ENCODE data around the gene ACTA2.

Gene ACTA2

DNA sequence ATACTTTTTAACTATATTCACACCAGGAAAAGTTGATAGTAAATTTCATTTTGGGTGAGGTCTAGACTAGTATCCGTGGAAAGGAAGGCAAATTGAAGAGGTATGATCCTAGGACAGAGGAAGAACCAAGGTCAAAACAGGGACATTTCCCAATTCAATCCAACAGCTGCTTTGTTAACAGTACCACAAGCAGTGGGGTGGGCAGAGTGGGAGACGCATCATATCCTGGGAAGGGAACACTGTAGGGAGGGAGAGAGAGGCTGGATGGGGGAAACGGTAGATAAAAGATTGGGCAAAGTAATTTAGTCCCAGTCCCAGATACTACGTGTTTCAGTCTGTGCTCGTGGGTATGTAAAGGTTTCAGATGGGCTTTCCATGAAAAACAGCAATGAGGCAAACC is 28.9 kb upstream of the ACTA2 start:
- no peak for TF ChIP-seq ZFX (IDR thresholded peaks at IDR 0.05)
- TF ChIP-seq, protein P1, sequence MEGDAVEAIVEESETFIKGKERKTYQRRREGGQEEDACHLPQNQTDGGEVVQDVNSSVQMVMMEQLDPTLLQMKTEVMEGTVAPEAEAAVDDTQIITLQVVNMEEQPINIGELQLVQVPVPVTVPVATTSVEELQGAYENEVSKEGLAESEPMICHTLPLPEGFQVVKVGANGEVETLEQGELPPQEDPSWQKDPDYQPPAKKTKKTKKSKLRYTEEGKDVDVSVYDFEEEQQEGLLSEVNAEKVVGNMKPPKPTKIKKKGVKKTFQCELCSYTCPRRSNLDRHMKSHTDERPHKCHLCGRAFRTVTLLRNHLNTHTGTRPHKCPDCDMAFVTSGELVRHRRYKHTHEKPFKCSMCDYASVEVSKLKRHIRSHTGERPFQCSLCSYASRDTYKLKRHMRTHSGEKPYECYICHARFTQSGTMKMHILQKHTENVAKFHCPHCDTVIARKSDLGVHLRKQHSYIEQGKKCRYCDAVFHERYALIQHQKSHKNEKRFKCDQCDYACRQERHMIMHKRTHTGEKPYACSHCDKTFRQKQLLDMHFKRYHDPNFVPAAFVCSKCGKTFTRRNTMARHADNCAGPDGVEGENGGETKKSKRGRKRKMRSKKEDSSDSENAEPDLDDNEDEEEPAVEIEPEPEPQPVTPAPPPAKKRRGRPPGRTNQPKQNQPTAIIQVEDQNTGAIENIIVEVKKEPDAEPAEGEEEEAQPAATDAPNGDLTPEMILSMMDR (conservative IDR thresholded peaks at IDR 0.05) = no peak
- H3K27ac ChIP-seq = no peak overlapping the region

DNA sequence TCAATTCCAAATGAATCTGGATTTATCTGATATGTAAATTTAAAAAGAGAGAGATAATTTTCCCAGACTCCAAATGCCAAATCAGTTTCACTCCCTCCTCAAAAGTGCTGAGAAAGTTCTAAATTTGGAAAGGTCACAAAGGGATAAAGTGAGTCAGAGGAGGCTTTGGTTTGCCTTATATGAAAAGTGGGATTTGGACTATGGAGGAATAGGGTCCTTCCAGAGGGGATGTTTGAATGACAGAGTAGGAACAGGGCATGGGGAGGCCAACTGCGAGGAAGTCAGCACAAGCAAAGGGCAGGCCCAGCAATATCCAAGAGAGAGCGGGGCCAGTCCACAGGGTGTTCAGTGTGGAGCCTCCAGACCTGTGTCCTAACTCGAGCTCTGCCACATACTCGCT is 28.2 kb upstream of the ACTA2 start:
- no peak overlapping the region for H3K27ac ChIP-seq
- TF ChIP-seq, protein P1 (conservative IDR thresholded peaks at IDR 0.05) = no peak
- no peak for TF ChIP-seq ZFX (IDR thresholded peaks at IDR 0.05)

DNA sequence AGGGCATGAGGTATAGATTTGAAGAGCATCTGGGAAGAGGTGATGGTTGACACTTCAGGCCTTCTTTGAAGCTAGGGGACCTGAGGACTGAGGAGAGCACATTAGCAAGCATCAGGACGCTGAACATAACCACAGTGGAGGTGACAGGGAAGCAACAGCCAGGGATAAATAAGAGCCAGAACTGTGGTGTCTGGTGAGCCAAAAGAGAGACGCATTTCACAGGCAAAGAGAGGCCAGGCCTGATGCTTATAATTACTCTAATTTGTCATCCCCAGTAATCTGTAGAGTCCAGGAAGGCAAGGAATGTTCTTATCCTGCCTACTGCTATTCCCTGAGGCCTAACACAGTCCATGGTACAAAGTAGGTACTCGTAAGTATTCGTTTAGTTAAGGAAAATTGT is 27.7 kb upstream of the ACTA2 start:
- no peak for TF ChIP-seq ZFX (IDR thresholded peaks at IDR 0.05)
- TF ChIP-seq, protein P1 (conservative IDR thresholded peaks at IDR 0.05) = no peak
- no peak overlapping the region for H3K27ac ChIP-seq

DNA sequence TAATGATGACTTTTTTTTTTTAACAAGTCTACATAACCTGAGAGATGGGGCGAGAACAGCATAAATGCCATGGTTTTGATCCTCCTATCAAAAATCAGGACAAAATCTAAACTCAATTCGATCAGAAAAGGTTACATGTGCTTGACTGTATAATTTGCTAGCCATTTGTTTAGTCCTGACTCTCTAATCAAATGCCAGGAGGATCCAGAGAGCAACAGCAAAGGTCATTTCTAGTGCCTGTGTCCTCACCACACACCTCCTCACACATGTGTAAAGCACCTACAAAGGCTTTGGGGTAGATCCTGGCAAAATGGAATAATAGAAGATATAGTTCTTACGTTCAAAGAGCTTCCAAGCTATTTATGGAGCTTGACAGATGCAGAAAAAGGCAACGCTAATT is 27.0 kb upstream of the ACTA2 start:
- no peak for TF ChIP-seq ZFX (IDR thresholded peaks at IDR 0.05)
- TF ChIP-seq, protein P1 (conservative IDR thresholded peaks at IDR 0.05) = no peak
- H3K27ac ChIP-seq = no peak overlapping the region

DNA sequence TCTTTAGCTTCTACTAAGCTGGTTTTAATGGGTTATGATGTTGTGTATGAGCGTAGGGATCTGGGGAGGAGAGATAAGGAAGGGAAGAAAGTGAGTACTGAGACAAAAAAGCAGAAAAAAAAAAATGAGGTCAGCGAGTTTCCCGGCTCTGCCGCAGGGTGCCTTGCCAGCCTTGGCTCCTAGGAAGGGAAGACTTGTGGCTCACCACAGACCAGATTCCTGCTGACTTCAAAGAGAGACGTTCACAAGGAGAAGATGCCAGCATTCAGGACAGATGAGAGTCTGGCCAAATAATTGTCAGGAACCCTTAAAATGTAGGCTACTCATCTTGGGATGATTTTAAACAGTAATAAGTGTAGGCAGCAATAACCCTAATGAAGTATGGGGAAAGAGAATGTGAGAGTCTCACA is 26.6 kb upstream of the ACTA2 start:
- no peak overlapping the region for H3K27ac ChIP-seq
- TF ChIP-seq, protein P1 (conservative IDR thresholded peaks at IDR 0.05) = no peak
- no peak for TF ChIP-seq ZFX (IDR thresholded peaks at IDR 0.05)

DNA sequence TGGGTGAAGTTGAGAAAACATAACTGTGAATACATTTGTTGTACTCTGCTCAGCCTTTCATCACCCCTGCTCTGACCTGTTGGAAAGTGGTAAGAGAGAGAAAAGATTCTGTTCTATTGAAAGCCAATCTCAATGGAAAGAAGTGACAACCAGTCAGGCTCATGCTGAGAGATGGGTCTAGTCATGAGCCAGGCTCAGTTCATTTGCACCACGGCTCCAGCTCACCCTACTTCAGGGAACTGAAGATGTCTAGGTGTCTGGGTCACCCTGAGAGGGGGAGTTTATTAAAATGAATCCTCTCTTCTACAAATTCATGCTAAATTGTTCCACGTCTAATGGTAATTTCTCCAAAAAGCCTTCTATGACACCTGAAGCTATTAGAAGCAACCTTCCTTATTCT is 25.9 kb upstream of the ACTA2 start:
- no peak overlapping the region for H3K27ac ChIP-seq

DNA sequence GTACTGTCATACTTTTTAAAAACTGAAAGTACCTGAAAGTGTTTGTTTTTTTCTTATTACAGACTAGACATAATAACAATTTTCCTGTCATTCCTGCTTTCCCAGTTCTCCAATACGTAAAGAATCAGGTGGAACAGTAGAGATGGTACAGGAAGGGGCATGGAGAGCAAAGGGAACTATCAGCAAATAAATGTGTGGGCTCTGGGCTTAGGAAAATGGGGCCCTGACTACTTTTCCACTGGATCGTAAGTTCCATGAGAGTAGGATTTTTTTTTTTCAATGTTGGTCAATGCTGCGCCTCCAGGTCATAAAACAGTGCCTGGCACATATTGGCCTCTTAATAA is 22.8 kb upstream of the ACTA2 start:
- no peak overlapping the region for H3K27ac ChIP-seq
- TF ChIP-seq, protein P1 (conservative IDR thresholded peaks at IDR 0.05) = no peak
- no peak for TF ChIP-seq ZFX (IDR thresholded peaks at IDR 0.05)

More for the DNA sequence above, 25.9 kb upstream of the ACTA2 start:
- TF ChIP-seq, protein P1 (conservative IDR thresholded peaks at IDR 0.05) = no peak
- no peak for TF ChIP-seq ZFX (IDR thresholded peaks at IDR 0.05)

Data from C4-2B (cell line).